Testis (tissue), 3 donors: Measurements from ENCODE around the gene ATP4A. TPM values are rescaled to one million over a fixed set of nuclear protein-coding genes. Genes with fewer than 3 reads are reported as not detected.
A peak's percentile ranks its signal among the peaks of the same experiment; 100 is the strongest.
"Not testable (repeated sequence)": the region's sequence is repeated elsewhere in the genome, so short reads cannot be mapped to it uniquely, and the experiment has no call there.

Experiments used
- DNase-seq: peaks from one replicate; pipeline ENCODE4 v3.0.0-alpha.2; 2019
- H3K27ac ChIP-seq, 2 donors: fragments of 200-600 bp; sonication (generic); one replicate each; pipeline ENCODE4 v1.5.1; 2019
- H3K27me3 ChIP-seq: fragments of 200-600 bp; sonication (generic); one replicate; pipeline ENCODE4 v1.5.1; 2019
- H3K36me3 ChIP-seq: fragments of 200-600 bp; sonication (generic); one replicate; pipeline ENCODE4 v1.5.1; 2017; ENCODE audit warnings: low read depth; ENCODE audit errors: missing control alignments
- H3K4me1 ChIP-seq: fragments of 200-600 bp; sonication (generic); one replicate; pipeline ENCODE4 v1.5.1; 2019
- H3K4me3 ChIP-seq, 2 donors: fragments of 200-600 bp; sonication (generic); one replicate each; pipeline ENCODE4 v1.5.1; 2017 to 2019
- H3K9me3 ChIP-seq: fragments of 200-600 bp; sonication (generic); one replicate; pipeline ENCODE4 v1.5.1; 2017
- POLR2A ChIP-seq: fragments of 450-650 bp; IDR thresholded peaks from one replicate; pipeline ENCODE4 v1.6.1; 2017; ENCODE audit warnings: antibody characterized with exemption, mild to moderate bottlenecking, moderate library complexity
- WGBS, 2 donors: methylation state at CpG; one replicate each; pipeline ENCODE4 v1.1.5; 2018; 5-methylcytosine and 5-hydroxymethylcytosine counted together
- intact Hi-C: fragments of 100-400 bp; cut with DNase I; formaldehyde crosslinking; loops from one replicate; pipeline ENCODE4 v1.15.1; 2023; ENCODE audit warnings: low total_unique reads
- polyA plus RNA-seq: library from polyadenylated mRNA; stranded (reverse); fragments of 350-450 nt; fragmentation: Illumina TruSeq; extraction: RNeasy Lipid Tissue Mini Kit (QIAGEN cat#74804); gene quantifications from one replicate; pipeline ENCODE4 v1.2.3, GENCODE V29; 2014; ENCODE audit warnings: low read depth, low replicate concordance; ENCODE audit not compliant: insufficient read depth
- total RNA-seq, 2 donors: library from RNA; depleted of rRNA; stranded (reverse); fragments of >200 nt; gene quantifications; one replicate each; pipeline ENCODE4 v1.2.3, GENCODE V29; 2016
- TF ChIP-seq, protein P1 (sequence below), 3 experiments: fragments of 450-650 bp in 2 of 3; fragments of 200-600 bp in 1 of 3; sonication (generic) in 1 of 3; IDR thresholded peaks; one replicate each; pipeline ENCODE4 v1.5.1; 2016 to 2019; ENCODE audit warnings: antibody characterized with exemption in 3 of 3, mild to moderate bottlenecking in 2 of 3, moderate library complexity in 1 of 3

ATP4A gene
- total and polyA plus RNA-seq, 3 donors from 2014 or later: 0.87 to 1.1 (median 1.1) TPM

DNA sequence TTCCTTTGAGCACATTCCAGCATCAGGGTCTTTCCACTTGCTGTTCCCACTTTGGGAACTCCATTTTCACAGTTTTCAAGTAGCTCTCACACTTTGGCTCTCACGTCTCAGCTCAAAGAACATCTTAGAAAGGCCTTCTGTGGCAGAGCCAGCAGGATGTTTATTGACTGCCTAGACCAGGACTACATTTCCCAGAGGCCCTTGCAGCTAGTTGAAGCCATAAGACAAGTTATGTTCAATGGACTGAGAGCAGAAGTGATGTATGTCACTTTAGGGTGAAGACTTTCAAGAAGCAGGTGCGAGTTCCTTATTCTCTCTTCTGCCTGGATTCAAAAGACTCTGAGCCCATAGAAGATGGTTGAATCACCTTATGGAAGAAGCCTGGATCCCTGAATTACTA, 44.8 kb upstream of the ATP4A start:
- intact Hi-C loops: no loop called here
- H3K4me3 ChIP-seq: no peak overlapping the region
- peaks cover 6% of the 10 kb centered on the region for H3K4me1 ChIP-seq
- H3K9me3 ChIP-seq: no peaks in the 10 kb centered on the region
- no peak overlapping the region for H3K27ac ChIP-seq
- TF ChIP-seq, protein P1, sequence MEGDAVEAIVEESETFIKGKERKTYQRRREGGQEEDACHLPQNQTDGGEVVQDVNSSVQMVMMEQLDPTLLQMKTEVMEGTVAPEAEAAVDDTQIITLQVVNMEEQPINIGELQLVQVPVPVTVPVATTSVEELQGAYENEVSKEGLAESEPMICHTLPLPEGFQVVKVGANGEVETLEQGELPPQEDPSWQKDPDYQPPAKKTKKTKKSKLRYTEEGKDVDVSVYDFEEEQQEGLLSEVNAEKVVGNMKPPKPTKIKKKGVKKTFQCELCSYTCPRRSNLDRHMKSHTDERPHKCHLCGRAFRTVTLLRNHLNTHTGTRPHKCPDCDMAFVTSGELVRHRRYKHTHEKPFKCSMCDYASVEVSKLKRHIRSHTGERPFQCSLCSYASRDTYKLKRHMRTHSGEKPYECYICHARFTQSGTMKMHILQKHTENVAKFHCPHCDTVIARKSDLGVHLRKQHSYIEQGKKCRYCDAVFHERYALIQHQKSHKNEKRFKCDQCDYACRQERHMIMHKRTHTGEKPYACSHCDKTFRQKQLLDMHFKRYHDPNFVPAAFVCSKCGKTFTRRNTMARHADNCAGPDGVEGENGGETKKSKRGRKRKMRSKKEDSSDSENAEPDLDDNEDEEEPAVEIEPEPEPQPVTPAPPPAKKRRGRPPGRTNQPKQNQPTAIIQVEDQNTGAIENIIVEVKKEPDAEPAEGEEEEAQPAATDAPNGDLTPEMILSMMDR (IDR thresholded peaks at IDR 0.05): no peak
- TF ChIP-seq POLR2A: no peak
- DNase-seq: no peak
- H3K36me3 ChIP-seq: no peaks in the 10 kb centered on the region
- 75 to 76% methylated on average over 2 of the region's 2 CpGs for WGBS, 2 donors
- no peaks in the 10 kb centered on the region for H3K27me3 ChIP-seq

DNA sequence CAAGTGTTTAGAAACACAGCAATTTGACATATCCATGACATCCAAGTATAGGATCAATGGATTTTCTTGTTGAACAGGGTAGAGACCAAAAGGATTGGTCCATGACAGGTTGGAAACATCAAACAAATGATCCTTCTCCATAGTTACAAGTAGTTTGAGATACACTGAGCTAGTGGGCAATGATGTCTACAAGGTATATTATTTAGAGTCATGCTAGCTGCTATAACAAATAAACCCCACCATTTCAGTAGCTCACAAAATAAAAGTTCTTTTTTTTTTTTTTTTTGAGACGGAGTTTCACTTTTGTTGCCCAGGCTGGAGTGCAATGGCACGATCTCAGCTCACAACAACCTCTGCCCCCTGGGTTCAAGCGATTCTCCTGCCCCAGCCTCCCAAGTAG, 44.2 kb upstream of the ATP4A start:
- no peaks in the 10 kb centered on the region for H3K27me3 ChIP-seq
- H3K9me3 ChIP-seq: no peaks in the 10 kb centered on the region
- intact Hi-C loops: no loop called here
- TF ChIP-seq, protein P1 (IDR thresholded peaks at IDR 0.05): no peak
- no peak for TF ChIP-seq POLR2A
- no peaks in the 10 kb centered on the region for H3K36me3 ChIP-seq
- peaks cover 4% of the 10 kb centered on the region for H3K4me1 ChIP-seq
- no peak overlapping the region for H3K4me3 ChIP-seq
- H3K27ac ChIP-seq: no peak overlapping the region
- WGBS, 2 donors: 78 to 92% methylated on average over 3 of the region's 3 CpGs
- no peak for DNase-seq

DNA sequence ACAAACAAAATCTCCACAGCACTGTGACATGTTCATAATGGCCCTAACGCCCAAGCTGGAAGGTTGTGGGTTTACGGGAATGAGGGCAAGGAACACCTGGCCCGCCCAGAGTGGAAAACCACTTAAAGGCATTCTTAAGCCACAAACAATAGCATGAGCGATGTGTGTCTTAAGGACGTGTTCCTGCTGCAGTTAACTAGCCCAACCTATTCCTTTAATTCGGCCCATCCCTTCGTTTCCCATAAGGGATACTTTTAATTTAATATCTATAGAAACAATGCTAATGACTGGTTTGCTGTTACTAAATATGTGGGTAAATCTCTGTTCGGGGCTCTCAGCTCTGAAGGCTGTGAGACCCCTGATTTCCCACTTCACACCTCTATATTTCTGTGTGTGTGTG, 43.7 kb upstream of the ATP4A start:
- intact Hi-C loops, H3K27ac ChIP-seq, H3K4me3 ChIP-seq, DNase-seq, H3K9me3 ChIP-seq, H3K27me3 ChIP-seq, H3K4me1 ChIP-seq, H3K36me3 ChIP-seq: not testable (repeated sequence)
- 90 to 91% methylated on average over 8 of the region's 8 CpGs for WGBS, 2 donors

DNA sequence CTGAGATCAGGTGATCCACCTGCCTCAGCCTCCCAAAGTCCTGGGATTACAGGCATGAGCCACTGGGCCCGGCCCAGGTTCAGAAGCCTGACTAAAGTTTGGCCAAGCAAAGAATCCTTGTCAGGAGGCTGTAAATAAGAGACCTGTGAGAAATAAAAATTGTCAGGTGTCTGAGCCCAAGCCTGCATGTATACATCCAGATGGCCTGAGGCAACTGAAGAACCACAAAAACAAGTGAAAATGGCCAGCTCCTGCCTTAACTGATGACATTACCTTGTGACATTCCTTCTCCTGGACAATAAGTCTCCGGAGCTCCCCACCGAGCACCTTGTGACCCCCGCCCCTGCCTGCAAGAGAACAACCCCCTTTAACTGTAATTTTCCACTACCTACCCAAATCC, 41.0 kb upstream of the ATP4A start:
- H3K9me3 ChIP-seq, H3K4me1 ChIP-seq, H3K27ac ChIP-seq, intact Hi-C loops, H3K4me3 ChIP-seq, H3K27me3 ChIP-seq, DNase-seq, H3K36me3 ChIP-seq: not testable (repeated sequence)
- WGBS, 2 donors: 85 to 94% methylated on average over 4 of the region's 4 CpGs

DNA sequence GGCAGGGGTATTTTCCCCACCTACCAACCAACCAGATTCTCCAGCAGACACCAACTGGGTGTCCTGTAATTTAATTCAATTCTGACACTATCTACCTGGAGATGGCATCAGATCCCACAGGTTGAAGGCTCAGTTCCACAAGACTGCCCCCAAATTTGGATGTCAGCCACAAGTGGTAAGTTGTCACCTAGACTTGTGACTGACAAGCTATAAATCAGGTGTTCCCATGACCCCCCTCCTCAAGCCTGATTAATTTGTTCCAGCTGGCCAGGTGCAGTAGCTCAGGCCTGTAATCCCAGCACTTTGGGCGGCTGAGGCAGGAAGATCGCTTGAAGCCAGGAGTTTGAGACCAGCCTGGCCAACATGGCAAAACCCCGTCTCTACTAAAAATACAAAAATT, 38.5 kb upstream of the ATP4A start:
- no peak overlapping the region for H3K27ac ChIP-seq
- H3K36me3 ChIP-seq: no peaks in the 10 kb centered on the region
- no peaks in the 10 kb centered on the region for H3K9me3 ChIP-seq
- TF ChIP-seq POLR2A: no peak
- TF ChIP-seq, protein P1 (IDR thresholded peaks at IDR 0.05): no peak
- WGBS, 2 donors: 90 to 93% methylated on average over 3 of the region's 3 CpGs
- no peak for DNase-seq
- intact Hi-C loops: no loop called here
- no peaks in the 10 kb centered on the region for H3K27me3 ChIP-seq
- H3K4me3 ChIP-seq: no peak overlapping the region
- H3K4me1 ChIP-seq: no peaks in the 10 kb centered on the region

DNA sequence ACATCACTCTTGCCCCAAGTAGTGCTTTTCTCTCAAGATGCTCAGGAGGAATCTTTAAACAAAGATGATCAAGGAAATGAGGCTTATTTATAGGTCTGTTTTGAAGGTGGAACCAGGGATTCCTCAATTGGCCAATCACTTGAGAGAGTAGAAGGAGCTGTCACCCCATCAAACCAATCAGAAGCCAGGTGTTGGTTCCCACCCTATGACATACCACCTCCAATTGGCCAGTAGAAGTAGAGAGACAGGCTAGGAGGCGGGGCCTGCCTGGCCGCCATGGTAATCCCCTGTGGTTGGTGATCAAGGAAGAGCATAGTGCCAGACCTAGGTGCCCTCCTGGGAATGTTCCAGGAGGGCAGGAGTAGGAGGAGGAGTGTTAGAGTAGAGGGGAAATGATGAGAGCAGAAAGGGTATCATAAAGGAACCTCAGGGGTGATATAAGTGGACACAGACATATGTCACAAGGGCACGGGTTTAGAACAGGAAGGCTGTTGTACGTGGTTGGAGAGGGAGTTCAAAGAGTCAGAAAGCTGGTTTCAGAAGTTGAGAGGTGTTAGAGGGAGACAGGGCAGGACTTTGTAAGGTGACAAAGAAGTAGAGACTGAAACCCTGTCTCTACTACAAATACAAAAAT, 33.0 kb upstream of the ATP4A start:
- H3K4me1 ChIP-seq: no peaks in the 10 kb centered on the region
- H3K27ac ChIP-seq: no peak overlapping the region
- peak; percentile 70 for DNase-seq
- no peaks in the 10 kb centered on the region for H3K36me3 ChIP-seq
- no peaks in the 10 kb centered on the region for H3K27me3 ChIP-seq
- TF ChIP-seq, protein P1 (IDR thresholded peaks at IDR 0.05): no peak
- TF ChIP-seq POLR2A: no peak
- WGBS, 2 donors: 57 to 59% methylated on average over 4 of the region's 4 CpGs
- no peaks in the 10 kb centered on the region for H3K9me3 ChIP-seq
- peak overlapping the region in 1 of 2 donors; percentile 18 for H3K4me3 ChIP-seq
- intact Hi-C loops: no loop called here
